Spleen (tissue), 7 donors: ENCODE data around the gene BUB1B.

Experiments used
- POLR2A ChIP-seq, 3 donors: fragments of 450-650 bp; IDR thresholded peaks; one replicate each; pipeline ENCODE4 v1.5.1; 2017; ENCODE audit warnings: antibody characterized with exemption in 3 of 3, mild to moderate bottlenecking in 1 of 3
- POLR2AphosphoS5 ChIP-seq, 3 donors: sonication (generic); formaldehyde crosslinking; IDR thresholded peaks; one replicate each; pipeline ENCODE4 v1.5.1; 2017; ENCODE audit warnings: antibody characterized with exemption in 3 of 3
- TF ChIP-seq, protein P1 (sequence below), 11 experiments: fragments of 200-600 bp in 7 of 11; fragments of 450-650 bp in 4 of 11; sonication (generic) in 4 of 11; IDR thresholded peaks in 8 of 11; conservative IDR thresholded peaks in 3 of 11; 1 replicate in 7 of 11; 2 replicates in 4 of 11; pipeline versions ENCODE4 v1.4.0 to v1.8.0; 2016 to 2021; ENCODE audit warnings: antibody characterized with exemption in 11 of 11, inconsistent platforms in 4 of 11, mild to moderate bottlenecking in 1 of 11
- donor health status: DM: no; HTN: no; CAD: no; lungs with moderate emphysema.
- donor health status: DM: no; HTN: no; CAD: no.
- donor health status: DM: no; HTN: no; CAD: no.

DNA sequence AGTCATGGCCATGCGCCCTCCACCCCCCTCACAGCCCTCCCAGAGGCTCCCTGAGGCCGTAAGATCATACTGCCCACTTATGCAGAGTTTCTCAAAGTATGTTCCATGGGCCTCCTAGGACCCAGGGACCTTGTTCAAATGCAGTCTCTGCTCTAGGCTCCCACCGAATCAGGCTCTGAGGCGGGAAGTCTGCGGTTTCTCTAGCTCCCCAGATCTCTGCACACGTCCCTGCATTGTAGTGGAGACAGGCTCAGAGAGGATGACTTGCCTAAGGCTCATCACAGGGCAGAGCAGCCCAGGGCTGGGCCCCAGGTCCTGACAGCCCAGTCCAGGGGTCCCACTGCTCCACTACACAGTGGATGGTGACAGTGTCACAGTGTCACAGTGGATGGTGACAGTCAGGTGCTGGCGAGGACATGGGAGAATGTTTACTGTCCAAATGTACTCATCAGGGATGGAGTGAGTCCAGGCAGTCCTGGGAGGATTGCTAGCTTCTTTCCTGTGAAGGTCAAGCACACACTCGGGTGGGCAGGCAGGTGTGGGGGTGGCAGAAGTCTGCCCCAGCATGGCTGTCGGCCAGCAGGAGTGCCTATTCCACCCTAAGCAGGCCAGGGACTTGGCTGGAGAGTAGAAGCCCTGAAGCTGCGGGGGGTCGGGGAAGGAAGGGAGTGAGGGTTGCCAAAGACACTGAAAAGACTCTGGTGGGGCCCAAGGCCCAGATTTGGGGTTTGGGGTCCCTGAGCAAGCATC lies 109.6 kb downstream of the BUB1B start:
- TF ChIP-seq POLR2A (IDR thresholded peaks at IDR 0.05) (no peak), POLR2AphosphoS5 (IDR thresholded peaks at IDR 0.05) (no peak)
- TF ChIP-seq, protein P1, sequence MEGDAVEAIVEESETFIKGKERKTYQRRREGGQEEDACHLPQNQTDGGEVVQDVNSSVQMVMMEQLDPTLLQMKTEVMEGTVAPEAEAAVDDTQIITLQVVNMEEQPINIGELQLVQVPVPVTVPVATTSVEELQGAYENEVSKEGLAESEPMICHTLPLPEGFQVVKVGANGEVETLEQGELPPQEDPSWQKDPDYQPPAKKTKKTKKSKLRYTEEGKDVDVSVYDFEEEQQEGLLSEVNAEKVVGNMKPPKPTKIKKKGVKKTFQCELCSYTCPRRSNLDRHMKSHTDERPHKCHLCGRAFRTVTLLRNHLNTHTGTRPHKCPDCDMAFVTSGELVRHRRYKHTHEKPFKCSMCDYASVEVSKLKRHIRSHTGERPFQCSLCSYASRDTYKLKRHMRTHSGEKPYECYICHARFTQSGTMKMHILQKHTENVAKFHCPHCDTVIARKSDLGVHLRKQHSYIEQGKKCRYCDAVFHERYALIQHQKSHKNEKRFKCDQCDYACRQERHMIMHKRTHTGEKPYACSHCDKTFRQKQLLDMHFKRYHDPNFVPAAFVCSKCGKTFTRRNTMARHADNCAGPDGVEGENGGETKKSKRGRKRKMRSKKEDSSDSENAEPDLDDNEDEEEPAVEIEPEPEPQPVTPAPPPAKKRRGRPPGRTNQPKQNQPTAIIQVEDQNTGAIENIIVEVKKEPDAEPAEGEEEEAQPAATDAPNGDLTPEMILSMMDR (IDR thresholded peaks at IDR 0.05 in 8 of 11, conservative IDR thresholded peaks at IDR 0.05 in 3 of 11) = no peak
